ENCODE measurements around the gene DAD1. TPM values are rescaled to one million over a fixed set of nuclear protein-coding genes. Genes with fewer than 3 reads are reported as not detected.

Gene DAD1
- polyA plus RNA-seq, 1 donor (not counting 4 experiments of a cell fraction or from before 2014, with no cell fraction given): 351 TPM

- dilution Hi-C loops (cut with MboI; ENCODE audit: extremely low pct_ligation_motif_present, low sequenced_read_pairs): no loop called here
- Histone ChIP-seq H4K20me1 (ENCODE audit: control insufficient read depth, extremely low read depth, insufficient read depth, low read length) (no peaks in the 10 kb centered on the region), H3K79me2 (ENCODE audit: control insufficient read depth, insufficient read depth, low read length) (no peaks in the 10 kb centered on the region), H3K4me2 (ENCODE audit: control insufficient read depth, extremely low read depth, insufficient read depth, low read depth, low read length) (no peak overlapping the region), H3K4me3 (ENCODE audit: control insufficient read depth in 2 of 3, extremely low read depth in 1 of 3, insufficient read depth in 2 of 3, low read depth in 1 of 3, low read length in 3 of 3) (no peak overlapping the region), H3K4me1 (ENCODE audit: control insufficient read depth, extremely low read depth, insufficient read depth, low read length) (peaks cover 13% of the 10 kb centered on the region), H3K9me1 (ENCODE audit: control insufficient read depth, extremely low read depth, insufficient read depth, low read length) (no peaks in the 10 kb centered on the region), H3K27ac (ENCODE audit: control insufficient read depth, insufficient read depth, low read length) (no peak overlapping the region), H3K9ac (ENCODE audit: control insufficient read depth, extremely low read depth, insufficient read depth, low read length) (no peak overlapping the region), H3K9me3 (ENCODE audit: control insufficient read depth, low read depth, low read length) (no peaks in the 10 kb centered on the region), H3K27me3 (ENCODE audit: control insufficient read depth, extremely low read depth, insufficient read depth, low read length) (no peaks in the 10 kb centered on the region), H3K36me3 (ENCODE audit: control insufficient read depth in 2 of 2, extremely low read depth in 1 of 2, insufficient read depth in 2 of 2, low read length in 2 of 2) (peaks cover 28 to 36% of the 10 kb centered on the region in 2 experiments), H2AFZ (ENCODE audit: control insufficient read depth, low read length) (no peak overlapping the region)
- FAIRE-seq (no peak), DNase-seq (ENCODE audit: low read depth, low spot score) (no peak)
- TF ChIP-seq EZH2 (IDR thresholded peaks at IDR 0.05; ENCODE audit: low read length): no peak
Observed at GRCh38 chr14:22606380-22606779, 17.4 kb upstream of the DAD1 start.

DNA sequence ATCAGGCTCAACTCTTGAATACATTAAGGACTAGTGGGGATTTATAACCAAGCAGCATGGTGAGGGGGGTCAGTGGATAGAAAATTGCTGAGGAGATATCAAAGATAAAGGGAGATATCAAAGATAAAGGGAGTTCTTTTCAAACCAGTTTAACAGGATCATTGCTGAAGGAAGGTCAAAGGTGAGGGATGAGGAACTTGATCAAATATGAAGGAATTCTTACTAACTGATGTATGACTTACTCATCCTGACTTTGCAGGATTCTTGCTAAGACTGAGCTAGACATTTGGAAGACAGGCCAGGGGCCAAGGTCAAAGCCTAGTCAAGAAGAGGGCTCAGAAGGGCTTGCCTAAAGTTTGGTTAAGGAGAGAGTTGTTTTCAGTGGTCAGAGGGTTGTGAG, 13.8 kb upstream of the DAD1 start:
- H3K79me2 ChIP-seq (ENCODE audit: control insufficient read depth, insufficient read depth, low read length): peaks cover 8% of the 10 kb centered on the region
- FAIRE-seq: peak; percentile 13
- dilution Hi-C loops (cut with MboI; ENCODE audit: extremely low pct_ligation_motif_present, low sequenced_read_pairs): no loop called here
- peaks cover 18 to 27% of the 10 kb centered on the region in 2 experiments for H3K36me3 ChIP-seq (ENCODE audit: control insufficient read depth in 2 of 2, extremely low read depth in 1 of 2, insufficient read depth in 2 of 2, low read length in 2 of 2)
- no peak overlapping the region for H3K4me2 ChIP-seq (ENCODE audit: control insufficient read depth, extremely low read depth, insufficient read depth, low read depth, low read length)
- TF ChIP-seq EZH2 (IDR thresholded peaks at IDR 0.05; ENCODE audit: low read length) (no peak), CTCF (optimal IDR thresholded peaks at IDR 0.05 in 1 of 3, IDR thresholded peaks at IDR 0.05 in 1 of 3, conservative IDR thresholded peaks at IDR 0.05 in 1 of 3; ENCODE audit: extremely low read depth in 1 of 3, insufficient read depth in 2 of 3, low read length in 3 of 3) (no peak)
- H3K9me3 ChIP-seq (ENCODE audit: control insufficient read depth, low read depth, low read length): no peaks in the 10 kb centered on the region
- peak overlapping the region; percentile 19 for H3K27ac ChIP-seq (ENCODE audit: control insufficient read depth, insufficient read depth, low read length)
- no peaks in the 10 kb centered on the region for H4K20me1 ChIP-seq (ENCODE audit: control insufficient read depth, extremely low read depth, insufficient read depth, low read length)
- peaks cover 26% of the 10 kb centered on the region for H3K4me1 ChIP-seq (ENCODE audit: control insufficient read depth, extremely low read depth, insufficient read depth, low read length)
- H2AFZ ChIP-seq (ENCODE audit: control insufficient read depth, low read length): no peak overlapping the region
- H3K9me1 ChIP-seq (ENCODE audit: control insufficient read depth, extremely low read depth, insufficient read depth, low read length): no peaks in the 10 kb centered on the region
- DNase-seq (ENCODE audit: low read depth, low spot score): no peak
- no peaks in the 10 kb centered on the region for H3K27me3 ChIP-seq (ENCODE audit: control insufficient read depth, extremely low read depth, insufficient read depth, low read length)
- H3K9ac ChIP-seq (ENCODE audit: control insufficient read depth, extremely low read depth, insufficient read depth, low read length): no peak overlapping the region
- H3K4me3 ChIP-seq (ENCODE audit: control insufficient read depth in 2 of 3, extremely low read depth in 1 of 3, insufficient read depth in 2 of 3, low read depth in 1 of 3, low read length in 3 of 3): no peak overlapping the region

DNA sequence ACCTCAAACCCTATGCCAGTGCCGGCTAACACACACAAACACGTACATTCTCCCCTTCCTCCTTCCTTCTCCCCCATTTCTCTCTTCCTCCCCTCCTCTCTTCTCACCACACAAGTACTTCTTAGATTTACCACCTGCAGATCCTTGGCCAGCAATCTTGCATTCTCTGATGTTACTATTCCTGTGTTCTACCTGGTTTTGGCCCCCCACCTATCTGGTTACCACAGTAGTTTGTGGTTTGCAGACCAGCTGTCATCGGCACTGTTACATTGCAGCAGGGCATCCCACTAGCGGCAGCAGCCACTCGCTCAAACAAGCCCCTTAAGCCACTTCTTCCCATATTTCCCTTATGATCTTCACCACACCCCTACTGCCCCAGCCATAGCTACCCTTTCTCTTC, 13.0 kb upstream of the DAD1 start:
- H3K4me1 ChIP-seq (ENCODE audit: control insufficient read depth, extremely low read depth, insufficient read depth, low read length): peaks cover 26% of the 10 kb centered on the region
- TF ChIP-seq EZH2 (IDR thresholded peaks at IDR 0.05; ENCODE audit: low read length): no peak
- TF ChIP-seq CTCF (optimal IDR thresholded peaks at IDR 0.05 in 1 of 3, IDR thresholded peaks at IDR 0.05 in 1 of 3, conservative IDR thresholded peaks at IDR 0.05 in 1 of 3; ENCODE audit: extremely low read depth in 1 of 3, insufficient read depth in 2 of 3, low read length in 3 of 3): no peak
- no peak overlapping the region for H3K9ac ChIP-seq (ENCODE audit: control insufficient read depth, extremely low read depth, insufficient read depth, low read length)
- H3K9me3 ChIP-seq (ENCODE audit: control insufficient read depth, low read depth, low read length): no peaks in the 10 kb centered on the region
- DNase-seq (ENCODE audit: low read depth, low spot score) (no peak), FAIRE-seq (no peak)
- H3K27me3 ChIP-seq (ENCODE audit: control insufficient read depth, extremely low read depth, insufficient read depth, low read length): no peaks in the 10 kb centered on the region
- dilution Hi-C loops (cut with MboI; ENCODE audit: extremely low pct_ligation_motif_present, low sequenced_read_pairs): no loop called here
- no peaks in the 10 kb centered on the region for H3K9me1 ChIP-seq (ENCODE audit: control insufficient read depth, extremely low read depth, insufficient read depth, low read length)
- no peak overlapping the region for H3K4me3 ChIP-seq (ENCODE audit: control insufficient read depth in 2 of 3, extremely low read depth in 1 of 3, insufficient read depth in 2 of 3, low read depth in 1 of 3, low read length in 3 of 3)
- no peak overlapping the region for H3K4me2 ChIP-seq (ENCODE audit: control insufficient read depth, extremely low read depth, insufficient read depth, low read depth, low read length)
- H2AFZ ChIP-seq (ENCODE audit: control insufficient read depth, low read length): no peak overlapping the region
- H3K27ac ChIP-seq (ENCODE audit: control insufficient read depth, insufficient read depth, low read length): no peak overlapping the region
- H3K79me2 ChIP-seq (ENCODE audit: control insufficient read depth, insufficient read depth, low read length): peaks cover 8% of the 10 kb centered on the region
- H3K36me3 ChIP-seq (ENCODE audit: control insufficient read depth in 2 of 2, extremely low read depth in 1 of 2, insufficient read depth in 2 of 2, low read length in 2 of 2): peaks cover 14 to 18% of the 10 kb centered on the region in 2 experiments
- H4K20me1 ChIP-seq (ENCODE audit: control insufficient read depth, extremely low read depth, insufficient read depth, low read length): no peaks in the 10 kb centered on the region

Measured in keratinocyte (primary cell).